Measurements from ENCODE around the gene GOLGA6L7. TPM values are rescaled to one million over a fixed set of nuclear protein-coding genes. Genes with fewer than 3 reads are reported as not detected.
"Not testable (repeated sequence)": the region's sequence is repeated elsewhere in the genome, so short reads cannot be mapped to it uniquely, and the experiment has no call there.

GOLGA6L7 gene
- total and polyA plus RNA-seq, 9 of the 15 experiments (the other 6 are each of a cell fraction or from before 2014, with no cell fraction given): 0.11 to 0.14 (median 0.11) TPM; not detected in 6

DNA sequence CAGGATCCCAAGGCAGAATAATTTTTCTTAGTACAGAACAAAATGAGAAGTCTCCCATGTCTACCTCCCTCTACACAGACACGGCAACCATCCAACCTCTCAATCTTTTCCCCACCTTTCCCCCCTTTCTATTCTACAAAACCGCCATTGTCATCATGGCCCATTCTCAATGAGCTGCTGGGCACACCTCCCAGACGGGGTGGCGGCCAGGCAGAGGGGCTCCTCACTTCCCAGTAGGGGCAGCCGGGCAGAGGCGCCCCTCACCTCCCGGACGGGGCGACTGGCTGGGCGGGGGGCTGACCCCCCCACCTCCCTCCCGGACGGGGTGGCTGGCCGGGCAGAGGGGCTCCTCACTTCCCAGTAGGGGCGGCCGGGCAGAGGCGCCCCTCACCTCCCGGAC is 827 bp upstream of the GOLGA6L7 start:
- POLR2A ChIA-PET; in situ Hi-C loops (cut with MboI); H3K9me3 ChIP-seq (replicated peaks; ENCODE audit: control insufficient read depth, insufficient read depth, low read depth, low read length); H3K36me3 ChIP-seq (ENCODE audit: control insufficient read depth, insufficient read depth, low read length); H3K9ac ChIP-seq (ENCODE audit: insufficient read depth in 1 of 2, low read depth in 2 of 2, low read length in 2 of 2); H3K9me1 ChIP-seq (ENCODE audit: control insufficient read depth, insufficient read depth, low read length); DNase-seq (ENCODE audit: extremely low read depth in 1 of 4, low spot score in 3 of 4); H4K20me1 ChIP-seq (replicated peaks; ENCODE audit: control insufficient read depth, insufficient read depth, low read length); H3K79me2 ChIP-seq (ENCODE audit: control insufficient read depth, insufficient read depth, low read length); FAIRE-seq; H3K27me3 ChIP-seq (ENCODE audit: control insufficient read depth in 2 of 2, insufficient read depth in 2 of 2, low read length in 2 of 2); intact Hi-C loops (cut with micrococcal nuclease); H3K4me3 ChIP-seq; H2AFZ ChIP-seq (ENCODE audit: low read depth, low read length); CTCF ChIA-PET (ENCODE audit: low intra/inter-chr PET ratio); ATAC-seq; H3K27ac ChIP-seq (ENCODE audit: extremely low read depth, low read depth, low read length); H3K4me1 ChIP-seq (replicated peaks in 1 of 2; ENCODE audit: control insufficient read depth in 2 of 2, insufficient read depth in 2 of 2, low read length in 2 of 2); BruUV-seq (replicated peaks); H3K4me2 ChIP-seq (ENCODE audit: insufficient read depth, low read length): not testable (repeated sequence)
- 80% methylated on average over 1 of the region's 17 CpGs for WGBS (ENCODE audit: insufficient coverage, low coverage, missing lambda C conversion rate)

- H3K27ac ChIP-seq (ENCODE audit: extremely low read depth, low read depth, low read length); H3K79me2 ChIP-seq (ENCODE audit: control insufficient read depth, insufficient read depth, low read length); H4K20me1 ChIP-seq (replicated peaks; ENCODE audit: control insufficient read depth, insufficient read depth, low read length); CTCF ChIA-PET (ENCODE audit: low intra/inter-chr PET ratio); H3K9me3 ChIP-seq (replicated peaks; ENCODE audit: control insufficient read depth, insufficient read depth, low read depth, low read length); H3K4me1 ChIP-seq (replicated peaks in 1 of 2; ENCODE audit: control insufficient read depth in 2 of 2, insufficient read depth in 2 of 2, low read length in 2 of 2); intact Hi-C loops (cut with micrococcal nuclease); DNase-seq (ENCODE audit: extremely low read depth in 1 of 4, low spot score in 3 of 4); H3K4me2 ChIP-seq (ENCODE audit: insufficient read depth, low read length); H3K4me3 ChIP-seq; H3K9ac ChIP-seq (ENCODE audit: insufficient read depth in 1 of 2, low read depth in 2 of 2, low read length in 2 of 2); H3K27me3 ChIP-seq (ENCODE audit: control insufficient read depth in 2 of 2, insufficient read depth in 2 of 2, low read length in 2 of 2); BruUV-seq (replicated peaks); POLR2A ChIA-PET; H3K36me3 ChIP-seq (ENCODE audit: control insufficient read depth, insufficient read depth, low read length); H3K9me1 ChIP-seq (ENCODE audit: control insufficient read depth, insufficient read depth, low read length); H2AFZ ChIP-seq (ENCODE audit: low read depth, low read length); FAIRE-seq; in situ Hi-C loops (cut with MboI): not testable (repeated sequence)
- ATAC-seq: peak; percentile 22
- 77% methylated on average over 6 of the region's 9 CpGs for WGBS (ENCODE audit: insufficient coverage, low coverage, missing lambda C conversion rate)
These were observed 485 bp downstream of the GOLGA6L7 start for GRCh38 chr15:28847959-28848358.

GRCh38 chr15:28847247-28847646 is 1.2 kb downstream of the GOLGA6L7 start:
- H3K36me3 ChIP-seq (ENCODE audit: control insufficient read depth, insufficient read depth, low read length); H3K9me3 ChIP-seq (replicated peaks; ENCODE audit: control insufficient read depth, insufficient read depth, low read depth, low read length); intact Hi-C loops (cut with micrococcal nuclease); H3K4me2 ChIP-seq (ENCODE audit: insufficient read depth, low read length); H3K4me1 ChIP-seq (replicated peaks in 1 of 2; ENCODE audit: control insufficient read depth in 2 of 2, insufficient read depth in 2 of 2, low read length in 2 of 2); H4K20me1 ChIP-seq (replicated peaks; ENCODE audit: control insufficient read depth, insufficient read depth, low read length); H2AFZ ChIP-seq (ENCODE audit: low read depth, low read length); in situ Hi-C loops (cut with MboI); ATAC-seq; FAIRE-seq; CTCF ChIA-PET (ENCODE audit: low intra/inter-chr PET ratio); H3K79me2 ChIP-seq (ENCODE audit: control insufficient read depth, insufficient read depth, low read length); BruUV-seq (replicated peaks); POLR2A ChIA-PET; H3K4me3 ChIP-seq; DNase-seq (ENCODE audit: extremely low read depth in 1 of 4, low spot score in 3 of 4); H3K9ac ChIP-seq (ENCODE audit: insufficient read depth in 1 of 2, low read depth in 2 of 2, low read length in 2 of 2); H3K27ac ChIP-seq (ENCODE audit: extremely low read depth, low read depth, low read length); H3K9me1 ChIP-seq (ENCODE audit: control insufficient read depth, insufficient read depth, low read length); H3K27me3 ChIP-seq (ENCODE audit: control insufficient read depth in 2 of 2, insufficient read depth in 2 of 2, low read length in 2 of 2): not testable (repeated sequence)
- WGBS (ENCODE audit: insufficient coverage, low coverage, missing lambda C conversion rate): 37% methylated on average over 3 of the region's 5 CpGs

DNA sequence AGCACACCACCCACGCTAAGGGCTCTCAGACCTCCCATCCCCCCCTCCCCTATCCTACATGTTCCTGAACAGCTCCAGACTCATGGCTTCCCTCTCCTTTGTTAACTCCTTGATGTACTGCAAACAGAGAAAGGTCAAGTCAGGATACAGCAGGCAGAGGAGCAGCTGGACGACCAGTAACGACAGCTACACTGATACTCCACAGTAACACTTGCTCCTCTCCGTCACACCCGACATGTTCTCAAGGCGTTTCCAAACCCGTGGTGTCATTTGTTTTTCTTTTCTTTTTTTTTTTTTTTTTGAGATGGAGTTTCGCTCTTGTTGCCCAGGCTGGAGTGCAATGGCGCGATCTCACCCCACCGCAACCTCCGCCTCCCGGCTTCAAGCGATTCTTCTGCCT is 4.3 kb downstream of the GOLGA6L7 start:
- H3K4me3 ChIP-seq; H3K79me2 ChIP-seq (ENCODE audit: control insufficient read depth, insufficient read depth, low read length); H4K20me1 ChIP-seq (replicated peaks; ENCODE audit: control insufficient read depth, insufficient read depth, low read length); BruUV-seq (replicated peaks); H3K27ac ChIP-seq (ENCODE audit: extremely low read depth, low read depth, low read length); intact Hi-C loops (cut with micrococcal nuclease); in situ Hi-C loops (cut with MboI); POLR2A ChIA-PET; H3K27me3 ChIP-seq (ENCODE audit: control insufficient read depth in 2 of 2, insufficient read depth in 2 of 2, low read length in 2 of 2); H3K9me1 ChIP-seq (ENCODE audit: control insufficient read depth, insufficient read depth, low read length); CTCF ChIA-PET (ENCODE audit: low intra/inter-chr PET ratio); ATAC-seq; H2AFZ ChIP-seq (ENCODE audit: low read depth, low read length); DNase-seq (ENCODE audit: extremely low read depth in 1 of 4, low spot score in 3 of 4); H3K4me2 ChIP-seq (ENCODE audit: insufficient read depth, low read length); H3K4me1 ChIP-seq (replicated peaks in 1 of 2; ENCODE audit: control insufficient read depth in 2 of 2, insufficient read depth in 2 of 2, low read length in 2 of 2); H3K36me3 ChIP-seq (ENCODE audit: control insufficient read depth, insufficient read depth, low read length); FAIRE-seq; H3K9ac ChIP-seq (ENCODE audit: insufficient read depth in 1 of 2, low read depth in 2 of 2, low read length in 2 of 2); H3K9me3 ChIP-seq (replicated peaks; ENCODE audit: control insufficient read depth, insufficient read depth, low read depth, low read length): not testable (repeated sequence)
- WGBS (ENCODE audit: insufficient coverage, low coverage, missing lambda C conversion rate): 87% methylated on average over 6 of the region's 14 CpGs

Data from K562 (cell line).